GM10266 (cell line): ENCODE data around the gene LETMD1.

Experiments used
- DNase-seq: peaks from one replicate; pipeline ENCODE4 v3.0.0; 2012; ENCODE audit errors: extremely low spot score
- TF ChIP-seq, protein P1 (sequence below): IDR thresholded peaks from 2 replicates; pipeline ENCODE4 v1.5.1; 2012; ENCODE audit warnings: mild to moderate bottlenecking, low read depth; ENCODE audit not compliant: control insufficient read depth, insufficient read depth; ENCODE audit errors: missing control alignments

Gene LETMD1

DNA sequence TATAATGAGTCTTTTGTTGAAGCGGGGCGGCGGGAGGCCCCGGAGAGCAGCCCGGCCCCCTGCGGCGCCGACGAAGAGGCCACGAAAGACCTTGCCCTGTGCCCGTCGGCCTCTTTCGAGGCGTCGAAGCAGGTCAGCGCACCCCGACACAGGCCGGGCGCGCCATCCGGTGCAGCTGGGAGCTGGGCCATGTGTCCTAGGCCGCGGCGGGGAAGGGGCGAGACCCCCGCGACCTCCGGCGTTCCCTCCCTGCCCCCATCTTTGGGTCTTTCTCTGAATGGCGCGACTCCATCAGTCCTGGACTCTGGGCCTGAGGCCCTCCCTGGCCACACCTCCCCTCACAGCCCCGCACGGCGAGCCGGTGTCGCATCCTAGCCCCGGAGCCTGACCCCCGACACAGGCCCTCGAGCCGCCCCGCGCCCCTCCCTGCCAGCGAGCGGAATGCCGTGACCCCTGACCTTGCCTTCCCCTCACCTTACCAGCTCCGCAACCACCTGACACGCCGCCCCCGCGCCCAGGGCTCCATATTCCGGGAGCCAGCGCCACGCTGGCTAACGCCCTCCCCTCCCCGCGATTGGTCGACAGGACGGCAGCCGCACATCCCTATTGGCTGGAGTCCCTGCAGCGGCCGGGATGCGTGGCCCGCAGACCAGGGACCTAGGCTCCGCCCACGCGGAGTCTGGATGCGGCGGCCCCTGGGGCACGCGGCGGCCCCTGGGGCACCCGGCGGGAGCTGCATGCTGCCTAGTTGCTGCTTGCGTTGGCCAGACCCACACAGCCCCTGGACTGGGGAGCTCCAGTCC is 22.1 kb upstream of the LETMD1 start, which contains the start of gene SLC11A2:
SLC11A2 (minus strand) TSS at position 549 of the 803 bp plus-strand sequence. CDS start 15,656 bp downstream, outside the sequence.
- TF ChIP-seq, protein P1, sequence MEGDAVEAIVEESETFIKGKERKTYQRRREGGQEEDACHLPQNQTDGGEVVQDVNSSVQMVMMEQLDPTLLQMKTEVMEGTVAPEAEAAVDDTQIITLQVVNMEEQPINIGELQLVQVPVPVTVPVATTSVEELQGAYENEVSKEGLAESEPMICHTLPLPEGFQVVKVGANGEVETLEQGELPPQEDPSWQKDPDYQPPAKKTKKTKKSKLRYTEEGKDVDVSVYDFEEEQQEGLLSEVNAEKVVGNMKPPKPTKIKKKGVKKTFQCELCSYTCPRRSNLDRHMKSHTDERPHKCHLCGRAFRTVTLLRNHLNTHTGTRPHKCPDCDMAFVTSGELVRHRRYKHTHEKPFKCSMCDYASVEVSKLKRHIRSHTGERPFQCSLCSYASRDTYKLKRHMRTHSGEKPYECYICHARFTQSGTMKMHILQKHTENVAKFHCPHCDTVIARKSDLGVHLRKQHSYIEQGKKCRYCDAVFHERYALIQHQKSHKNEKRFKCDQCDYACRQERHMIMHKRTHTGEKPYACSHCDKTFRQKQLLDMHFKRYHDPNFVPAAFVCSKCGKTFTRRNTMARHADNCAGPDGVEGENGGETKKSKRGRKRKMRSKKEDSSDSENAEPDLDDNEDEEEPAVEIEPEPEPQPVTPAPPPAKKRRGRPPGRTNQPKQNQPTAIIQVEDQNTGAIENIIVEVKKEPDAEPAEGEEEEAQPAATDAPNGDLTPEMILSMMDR = no peak
- peak; percentile 95 for DNase-seq

DNA sequence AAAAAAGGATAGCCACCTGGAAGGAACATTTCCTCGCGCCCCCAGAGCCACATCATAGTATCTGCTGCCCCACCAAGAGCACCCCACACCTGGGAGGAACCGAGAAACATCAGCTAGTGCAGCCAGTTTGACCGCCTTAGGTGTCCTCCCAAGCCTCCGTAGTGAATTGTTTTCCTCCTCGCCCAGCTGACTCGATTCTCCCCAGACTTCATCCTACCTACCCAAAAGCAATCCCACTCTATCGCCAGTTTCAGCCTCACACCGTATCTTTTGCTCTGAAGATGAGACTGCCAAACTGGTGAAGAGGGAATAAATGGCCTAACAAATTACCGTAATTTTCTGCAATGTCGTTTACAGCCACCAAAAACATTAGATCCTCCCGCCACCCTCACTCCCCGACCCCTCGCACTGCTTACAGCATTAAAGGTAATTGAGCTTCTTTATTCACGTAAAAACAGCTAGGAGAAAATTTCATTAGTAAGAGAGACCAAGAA is 20.7 kb upstream of the LETMD1 start:
- no peak for DNase-seq
- TF ChIP-seq, protein P1 = no peak

DNA sequence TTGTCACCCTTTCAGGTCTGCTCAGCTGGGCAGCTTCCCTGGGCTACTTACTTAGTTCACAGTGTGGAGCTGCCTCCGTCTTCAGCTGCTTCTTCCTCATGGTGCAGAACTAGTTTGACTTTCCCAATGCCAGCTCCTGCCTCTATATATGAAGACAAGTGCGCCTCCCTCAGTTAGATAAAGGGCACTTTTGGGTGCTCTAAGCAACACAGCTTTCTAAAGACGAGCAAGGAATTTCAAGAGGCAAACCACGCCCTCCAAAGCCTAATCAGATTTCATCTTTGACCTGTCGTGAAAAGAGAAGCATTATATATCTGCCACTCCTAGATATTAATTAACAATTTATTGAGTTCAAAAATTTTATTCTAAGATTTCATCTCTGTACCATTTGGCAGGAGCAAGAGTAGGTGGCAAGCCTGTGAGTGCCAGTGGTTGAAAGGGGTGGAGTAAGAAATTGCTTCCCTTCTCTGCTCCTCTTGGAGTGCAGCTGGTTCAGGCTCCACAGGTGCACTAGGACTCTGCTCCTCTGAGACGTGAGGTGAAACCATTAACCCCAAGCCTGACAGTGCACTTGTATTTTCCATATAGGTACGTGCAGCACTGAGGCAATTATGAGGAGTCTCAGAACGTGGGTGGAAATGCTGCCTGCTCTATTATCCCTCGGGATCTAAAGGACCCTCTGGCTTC is 19.9 kb upstream of the LETMD1 start:
- TF ChIP-seq, protein P1 = peak; percentile 50
- DNase-seq = no peak

DNA sequence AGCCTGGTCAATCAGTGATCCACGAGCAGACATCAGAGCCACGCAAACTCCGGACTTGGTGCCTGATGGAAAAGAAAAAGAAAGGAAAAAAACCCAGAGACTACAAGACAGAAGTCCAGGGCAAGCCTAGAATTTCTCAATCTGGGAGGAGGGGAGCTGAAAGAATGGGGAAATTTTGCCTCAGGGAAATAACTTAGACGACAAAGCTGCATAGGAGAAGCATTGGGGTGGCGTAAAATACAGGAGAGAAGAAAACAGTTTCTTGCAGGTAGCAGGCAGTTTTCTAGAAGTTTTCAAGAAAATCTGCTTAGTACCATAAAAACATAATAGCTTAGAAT is 19.3 kb upstream of the LETMD1 start:
- TF ChIP-seq, protein P1 = no peak

DNA sequence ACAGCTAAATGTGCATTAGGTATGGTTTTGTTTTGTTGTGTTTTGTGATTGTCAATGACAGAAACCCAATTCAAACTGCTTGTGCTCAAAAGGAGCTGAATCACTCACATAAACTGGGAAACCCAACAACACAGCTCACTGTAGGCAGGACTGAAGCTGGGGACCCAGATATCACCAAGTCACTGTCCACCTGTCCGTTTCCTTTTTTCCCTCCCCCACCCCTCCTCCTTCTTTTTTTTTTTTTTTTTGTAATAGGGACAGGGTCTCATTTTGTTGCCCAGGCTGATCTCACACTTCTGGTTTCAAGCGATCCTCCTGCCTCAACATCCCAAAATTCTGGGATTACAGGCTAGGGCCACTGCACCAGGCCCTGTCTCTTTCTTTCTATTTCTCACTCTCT is 15.1 kb upstream of the LETMD1 start:
- DNase-seq = no peak
- TF ChIP-seq, protein P1 = no peak

More for the DNA sequence above, 19.3 kb upstream of the LETMD1 start:
- DNase-seq = no peak

DNA sequence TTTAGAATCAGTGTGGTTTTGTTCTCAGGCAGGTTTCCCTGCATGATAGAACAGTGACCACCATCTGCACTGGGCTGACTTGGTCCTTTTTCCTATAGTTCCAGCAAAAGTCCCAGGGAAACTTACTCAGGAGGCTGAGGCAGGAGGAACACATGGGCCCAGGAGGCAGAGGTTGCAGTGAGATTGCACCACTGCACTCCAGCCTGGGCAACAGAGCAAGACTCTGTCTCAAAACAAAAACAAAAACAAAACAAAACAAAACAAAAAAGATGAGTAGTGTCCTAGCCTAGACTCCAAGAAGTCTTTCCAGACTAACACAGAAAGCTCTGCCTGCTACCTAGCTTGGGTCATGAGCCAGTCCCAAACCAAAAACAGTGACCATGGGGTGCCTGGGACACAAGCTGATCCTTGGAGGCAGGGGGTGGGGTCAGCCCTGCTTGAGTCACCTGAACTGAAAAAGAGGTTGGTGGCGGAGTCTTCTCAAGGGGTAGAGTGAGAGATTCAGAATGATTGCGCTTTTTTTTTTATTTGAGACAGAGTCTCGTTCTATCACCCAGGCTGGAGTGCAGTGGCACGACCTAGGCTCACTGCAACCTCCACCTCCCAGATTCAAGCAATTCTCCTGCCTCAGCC is 14.6 kb upstream of the LETMD1 start:
- TF ChIP-seq, protein P1 = no peak
- no peak for DNase-seq

DNA sequence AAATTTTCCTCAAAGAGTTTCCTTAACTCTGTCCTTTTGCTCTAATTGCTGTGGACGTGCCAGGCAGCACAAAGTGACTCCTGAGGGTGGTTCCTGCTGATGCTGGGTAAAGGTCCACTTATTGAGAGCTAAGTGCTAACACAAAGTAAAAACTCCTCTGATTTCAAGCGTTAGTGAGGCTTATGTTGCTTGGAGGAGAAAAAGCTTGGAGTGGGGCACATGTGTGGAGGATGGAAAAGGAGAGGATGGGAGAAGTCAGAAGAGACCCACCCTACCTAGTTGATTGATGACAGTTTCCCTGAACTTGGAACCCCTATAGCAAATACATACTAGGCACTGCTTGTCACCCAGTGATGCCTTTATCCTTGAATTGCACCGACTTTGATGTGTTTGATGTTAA is 11.8 kb upstream of the LETMD1 start:
- TF ChIP-seq, protein P1 = no peak
- DNase-seq = no peak
